ENCODE measurements around the gene MED12L. TPM values are rescaled to one million over a fixed set of nuclear protein-coding genes. Genes with fewer than 3 reads are reported as not detected.

The MED12L gene
- total and polyA plus RNA-seq, 8 donors = 0.08 to 0.88 (median 0.45) TPM

- no peak for TF ChIP-seq CTCF (IDR thresholded peaks at IDR 0.05)
- no peak for DNase-seq
- Histone ChIP-seq H3K4me1 (no peaks in the 10 kb centered on the region), H3K27ac (no peak overlapping the region), H3K36me3 (no peaks in the 10 kb centered on the region), H3K9me3 (no peaks in the 10 kb centered on the region), H3K4me3 (no peak overlapping the region), H3K27me3 (no peaks in the 10 kb centered on the region)
- FAIRE-seq = no peak
- intact Hi-C loops (cut with DNase I) = no loop called here
- peak in 2 of 4 donors; percentile 70 to 74 for ATAC-seq
- WGBS, 2 donors = 77 to 82% methylated on average over 5 of the region's 5 CpGs
These were observed 180.4 kb downstream of the MED12L start for GRCh38 chr3:151265866-151266265.

- H3K27me3 ChIP-seq = no peaks in the 10 kb centered on the region
- no peaks in the 10 kb centered on the region for H3K9me3 ChIP-seq
- H3K36me3 ChIP-seq = no peaks in the 10 kb centered on the region
- ATAC-seq (no peak), FAIRE-seq (no peak), DNase-seq (no peak)
- intact Hi-C loops (cut with DNase I) = no loop called here
- H3K4me1 ChIP-seq = no peaks in the 10 kb centered on the region
- H3K4me3 ChIP-seq = no peak overlapping the region
- no peak overlapping the region for H3K27ac ChIP-seq
- WGBS, 2 donors = 97 to 98% methylated on average over 1 of the region's 1 CpG
- TF ChIP-seq CTCF (IDR thresholded peaks at IDR 0.05) = no peak
These were observed 181.6 kb downstream of the MED12L start for GRCh38 chr3:151267066-151267465.

DNA sequence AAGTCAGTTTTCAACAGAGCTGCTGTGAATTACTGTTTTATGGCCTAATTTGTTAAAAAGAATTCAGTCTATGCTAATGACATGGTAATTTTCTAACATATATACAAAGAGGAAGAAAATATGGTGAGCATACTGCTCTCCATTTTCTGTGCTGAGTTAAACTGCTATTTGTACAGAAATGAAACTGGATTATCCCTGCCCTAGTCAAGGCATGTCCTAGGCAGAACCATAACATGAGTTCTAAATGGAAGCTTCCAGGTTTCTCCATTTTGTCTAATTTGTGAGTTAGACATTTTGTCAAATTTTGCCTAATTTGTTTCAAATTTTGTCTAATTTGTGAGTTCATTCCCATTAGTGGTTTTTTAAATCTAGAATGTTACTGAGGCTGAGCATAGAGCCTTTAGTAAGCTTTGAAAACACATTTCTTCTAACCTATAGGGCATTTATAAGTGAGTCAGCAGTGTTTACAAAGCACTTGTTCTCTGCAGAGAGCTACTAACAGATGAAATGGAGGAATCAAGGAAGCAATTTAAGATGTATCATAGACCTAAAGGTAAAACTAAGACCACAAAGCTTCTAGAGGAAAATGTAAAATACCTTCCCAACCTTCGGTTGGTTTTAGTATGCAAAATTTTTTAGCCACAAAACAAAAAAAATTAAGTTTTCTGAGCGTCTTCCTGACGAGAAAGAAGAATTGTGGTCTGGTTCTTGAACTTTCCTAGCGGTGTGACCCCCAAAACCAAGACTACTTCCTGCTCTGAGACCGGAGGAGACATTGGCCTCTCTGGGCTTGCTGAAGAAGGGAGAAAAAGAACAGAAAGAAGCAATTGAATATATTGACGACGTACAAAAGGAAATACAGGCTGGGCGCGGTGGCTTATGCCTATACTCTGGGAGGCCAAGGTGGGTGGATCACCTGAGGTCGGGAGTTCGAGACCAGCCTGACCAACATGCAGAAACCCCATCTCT is 183.1 kb downstream of the MED12L start:
- no peak for ATAC-seq
- intact Hi-C loops (cut with DNase I) = no loop called here
- Histone ChIP-seq H3K36me3 (no peaks in the 10 kb centered on the region), H3K27ac (no peak overlapping the region), H3K9me3 (no peaks in the 10 kb centered on the region), H3K4me1 (no peaks in the 10 kb centered on the region), H3K27me3 (no peaks in the 10 kb centered on the region), H3K4me3 (no peak overlapping the region)
- WGBS, 2 donors = 93 to 94% methylated on average over 11 of the region's 11 CpGs
- FAIRE-seq = no peak
- TF ChIP-seq CTCF (IDR thresholded peaks at IDR 0.05) = no peak
- no peak for DNase-seq

DNA sequence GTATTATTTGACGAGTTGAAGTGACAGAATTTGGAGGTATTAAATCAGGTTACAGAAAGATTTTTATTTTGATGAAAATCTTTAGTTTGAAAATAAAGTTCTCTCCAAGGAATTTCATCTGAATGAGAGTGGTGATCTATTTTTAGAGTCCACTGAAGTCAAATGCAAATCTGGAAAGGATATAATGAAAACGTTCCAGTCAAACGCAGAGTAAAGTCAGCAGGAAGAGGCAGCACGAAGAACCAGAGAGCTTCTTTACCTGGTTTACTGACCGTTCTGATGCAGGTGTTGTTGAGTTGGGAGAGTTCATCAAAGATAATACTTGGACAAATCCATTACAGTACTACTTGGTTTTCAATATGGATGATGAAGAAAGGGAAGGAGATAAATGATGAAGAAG is 184.2 kb downstream of the MED12L start:
- H3K9me3 ChIP-seq = no peaks in the 10 kb centered on the region
- no peak for TF ChIP-seq CTCF (IDR thresholded peaks at IDR 0.05)
- no peaks in the 10 kb centered on the region for H3K36me3 ChIP-seq
- H3K27me3 ChIP-seq = no peaks in the 10 kb centered on the region
- no peaks in the 10 kb centered on the region for H3K4me1 ChIP-seq
- whole genome bisulfite sequencing, 2 donors = 68 to 82% methylated on average over 5 of the region's 5 CpGs
- H3K4me3 ChIP-seq = no peak overlapping the region
- ATAC-seq = no peak
- FAIRE-seq = no peak
- intact Hi-C loops (cut with DNase I) = no loop called here
- no peak overlapping the region for H3K27ac ChIP-seq
- DNase-seq = no peak

- no peaks in the 10 kb centered on the region for H3K36me3 ChIP-seq
- FAIRE-seq = no peak
- H3K27me3 ChIP-seq = no peaks in the 10 kb centered on the region
- no peak overlapping the region for H3K4me3 ChIP-seq
- no peak for DNase-seq
- no peaks in the 10 kb centered on the region for H3K4me1 ChIP-seq
- 77 to 79% methylated on average over 5 of the region's 5 CpGs for WGBS, 2 donors
- H3K27ac ChIP-seq = no peak overlapping the region
- ATAC-seq = no peak
- intact Hi-C loops (cut with DNase I) = no loop called here
- H3K9me3 ChIP-seq = no peaks in the 10 kb centered on the region
- TF ChIP-seq CTCF (IDR thresholded peaks at IDR 0.05) = no peak
These were observed 189.6 kb downstream of the MED12L start for GRCh38 chr3:151275091-151275490.
